Fibroblast of villous mesenchyme (primary cell): ENCODE results near the gene THEMIS. TPM values are rescaled to one million over a fixed set of nuclear protein-coding genes. Genes with fewer than 3 reads are reported as not detected.

ENCODE experiments used
- DNase-seq: peaks from one replicate; pipeline ENCODE4 v3.0.0-alpha.2; 2010; ENCODE audit warnings: low read depth
- H3K4me3 ChIP-seq: 2 replicates; pipeline ENCODE4 v1.5.1; 2011; ENCODE audit warnings: low read depth, mild to moderate bottlenecking, low read length
- CTCF ChIP-seq: IDR thresholded peaks from 2 replicates; pipeline ENCODE4 v1.5.1; 2012; ENCODE audit warnings: low read depth, mild to moderate bottlenecking, low read length; ENCODE audit not compliant: insufficient read depth
- total RNA-seq: library from RNA; depleted of rRNA; stranded (reverse); fragments of >200 nt; gene quantifications from 2 replicates; pipeline ENCODE4 v1.2.3, GENCODE V29; 2012

Gene THEMIS
- under 0.01 TPM in 1 of 2 replicates, not detected in the other for total RNA-seq

GRCh38 chr6:127900935-127901334 lies at the start of gene THEMIS:
TSS of gene THEMIS (minus strand) at chr6:127901058. CDS start at chr6:127900932, 126 bp downstream.
- no peak within 1 kb of the TSS for H3K4me3 ChIP-seq
- no peak for TF ChIP-seq CTCF
- DNase-seq, result no peak

- no peak for DNase-seq
- no peak for TF ChIP-seq CTCF
- H3K4me3 ChIP-seq, result no peak overlapping the region
Observed at GRCh38 chr6:127949251-127949650, 48.4 kb upstream of the THEMIS start.

GRCh38 chr6:127946388-127946787 lies 45.5 kb upstream of the THEMIS start:
- TF ChIP-seq CTCF, result no peak
- H3K4me3 ChIP-seq, result no peak overlapping the region

GRCh38 chr6:127945434-127946097 lies 44.7 kb upstream of the THEMIS start:
- no peak for DNase-seq
- no peak for TF ChIP-seq CTCF
- H3K4me3 ChIP-seq, result no peak overlapping the region

More at GRCh38 chr6:127946388-127946787, 45.5 kb upstream of the THEMIS start:
- no peak for DNase-seq

GRCh38 chr6:127941228-127941627 lies 40.4 kb upstream of the THEMIS start:
- TF ChIP-seq CTCF, result no peak
- H3K4me3 ChIP-seq, result no peak overlapping the region
- DNase-seq, result no peak

- no peak for TF ChIP-seq CTCF
- no peak overlapping the region for H3K4me3 ChIP-seq
- DNase-seq, result peak; percentile 21
Observed at GRCh38 chr6:127939442-127940066, 38.7 kb upstream of the THEMIS start.
